ENCODE results near the gene GRIK1. TPM values are rescaled to one million over a fixed set of nuclear protein-coding genes. Genes with fewer than 3 reads are reported as not detected.

GRIK1 gene
- polyA plus RNA-seq, 3 donors = not detected

- no peak overlapping the region for H3K4me3 Mint-ChIP-seq
- no peaks in the 10 kb centered on the region for H3K36me3 Mint-ChIP-seq
- no peak overlapping the region for H3K27ac ChIP-seq (ENCODE audit: low read depth in 1 of 2, low read length in 2 of 2)
- H3K27ac Mint-ChIP-seq = no peak overlapping the region
- no peaks in the 10 kb centered on the region for H3K79me2 ChIP-seq (ENCODE audit: insufficient read depth, low read length)
- H3K4me1 ChIP-seq (ENCODE audit: control insufficient read depth in 1 of 2, insufficient read depth in 2 of 2, low read length in 2 of 2) = peaks cover 7 to 9% of the 10 kb centered on the region in 2 donors
- H3K36me3 ChIP-seq (replicated peaks in 1 of 2; ENCODE audit: control insufficient read depth in 1 of 2, insufficient read depth in 2 of 2, low read length in 2 of 2) = no peaks in the 10 kb centered on the region
- DNase-seq = no peak
- H3K9ac ChIP-seq (ENCODE audit: insufficient read depth, low read length, poor library complexity, severe bottlenecking) = no peak overlapping the region
- H3K27me3 ChIP-seq (ENCODE audit: control insufficient read depth in 2 of 2, insufficient read depth in 2 of 2, low read length in 2 of 2) = no peaks in the 10 kb centered on the region
- peaks cover 0 to 4% (median 1%) of the 10 kb centered on the region in 7 donors for H3K9me3 Mint-ChIP-seq
- no peaks in the 10 kb centered on the region for H3K9me3 ChIP-seq (replicated peaks in 1 of 2; ENCODE audit: control insufficient read depth in 1 of 2, insufficient read depth in 1 of 2, low read length in 2 of 2)
- H3K4me1 Mint-ChIP-seq = peaks cover 10% of the 10 kb centered on the region
- no peak for TF ChIP-seq CTCF (IDR thresholded peaks at IDR 0.05)
- H3K27me3 Mint-ChIP-seq (ENCODE audit: low read depth in 3 of 3) = peaks cover 0 to 5% (median 0%) of the 10 kb centered on the region in 3 donors
- intact Hi-C loops (cut with micrococcal nuclease) = no loop called here
- WGBS (ENCODE audit: insufficient coverage) = no CpG with 5 or more reads among the region's 2 CpGs
- H4K20me1 ChIP-seq (ENCODE audit: insufficient read depth, low read length) = no peaks in the 10 kb centered on the region
- no peak overlapping the region for H2AFZ ChIP-seq (ENCODE audit: insufficient read depth, low read depth, low read length, poor library complexity, severe bottlenecking)
- no peak overlapping the region for H3K4me3 ChIP-seq (replicated peaks in 1 of 3; ENCODE audit: low read depth in 2 of 3, low read length in 3 of 3)
- H3K4me2 ChIP-seq (replicated peaks; ENCODE audit: extremely low read depth, low read length, poor library complexity, severe bottlenecking) = no peak overlapping the region
These were observed 151.0 kb downstream of the GRIK1 start for GRCh38 chr21:29788752-29789151.

- WGBS (ENCODE audit: insufficient coverage) = no CpG with 5 or more reads among the region's 5 CpGs
- Histone ChIP-seq H3K9ac (ENCODE audit: insufficient read depth, low read length, poor library complexity, severe bottlenecking) (no peak overlapping the region), H4K20me1 (ENCODE audit: insufficient read depth, low read length) (no peaks in the 10 kb centered on the region), H3K4me3 (replicated peaks in 1 of 3; ENCODE audit: low read depth in 2 of 3, low read length in 3 of 3) (no peak overlapping the region), H3K36me3 (replicated peaks in 1 of 2; ENCODE audit: control insufficient read depth in 1 of 2, insufficient read depth in 2 of 2, low read length in 2 of 2) (no peaks in the 10 kb centered on the region), H3K4me2 (replicated peaks; ENCODE audit: extremely low read depth, low read length, poor library complexity, severe bottlenecking) (no peak overlapping the region), H3K27ac (ENCODE audit: low read depth in 1 of 2, low read length in 2 of 2) (no peak overlapping the region), H3K9me3 (replicated peaks in 1 of 2; ENCODE audit: control insufficient read depth in 1 of 2, insufficient read depth in 1 of 2, low read length in 2 of 2) (no peaks in the 10 kb centered on the region), H3K79me2 (ENCODE audit: insufficient read depth, low read length) (no peaks in the 10 kb centered on the region), H3K27me3 (ENCODE audit: control insufficient read depth in 2 of 2, insufficient read depth in 2 of 2, low read length in 2 of 2) (no peaks in the 10 kb centered on the region), H2AFZ (ENCODE audit: insufficient read depth, low read depth, low read length, poor library complexity, severe bottlenecking) (no peak overlapping the region), H3K4me1 (ENCODE audit: control insufficient read depth in 1 of 2, insufficient read depth in 2 of 2, low read length in 2 of 2) (peaks cover 7 to 9% of the 10 kb centered on the region in 2 donors)
- peaks cover 0 to 1% (median 0%) of the 10 kb centered on the region in 3 donors for H3K27me3 Mint-ChIP-seq (ENCODE audit: low read depth in 3 of 3)
- peaks cover 10% of the 10 kb centered on the region for H3K4me1 Mint-ChIP-seq
- no peak overlapping the region for H3K27ac Mint-ChIP-seq
- intact Hi-C loops (cut with micrococcal nuclease) = no loop called here
- H3K9me3 Mint-ChIP-seq = peaks cover 0 to 4% (median 1%) of the 10 kb centered on the region in 7 donors
- H3K36me3 Mint-ChIP-seq = no peaks in the 10 kb centered on the region
- H3K4me3 Mint-ChIP-seq = no peak overlapping the region
- DNase-seq = no peak
- no peak for TF ChIP-seq CTCF (IDR thresholded peaks at IDR 0.05)
These were observed 152.4 kb downstream of the GRIK1 start for GRCh38 chr21:29787361-29787909.
